SK-N-SH (cell line): Measurements from ENCODE around the gene CASK. TPM values are rescaled to one million over a fixed set of nuclear protein-coding genes. Genes with fewer than 3 reads are reported as not detected.

Experiments
- CTCF ChIA-PET: fragments of 300-600, 350-600 bp; formaldehyde crosslinking; extraction: SDS; loops from one replicate; lab custom pipeline; 2021; lab: Yijun Ruan, JAX
- POLR2A ChIA-PET: fragments of 350-600 bp; sonication (Branson Sonifier 250); formaldehyde crosslinking; extraction: SDS; loops from one replicate; lab custom pipeline; 2020; ENCODE audit warnings: antibody characterized with exemption, inconsistent platforms; lab: Yijun Ruan, JAX
- DNase-seq: peaks from one replicate; pipeline ENCODE4 v3.0.0; 2012
- H2AFZ ChIP-seq: fragments of 200-600 bp; sonication (generic); 2 replicates; pipeline ENCODE4 v1.8.1; 2016; ENCODE audit warnings: antibody characterized with exemption, mild to moderate bottlenecking, low read depth
- H3F3A ChIP-seq: fragments of 200-600 bp; sonication (generic); replicated peaks from 2 replicates; pipeline ENCODE3; 2016; ENCODE audit warnings: antibody characterized with exemption, mild to moderate bottlenecking; ENCODE audit not compliant: insufficient read depth
- H3K27ac ChIP-seq, 2 experiments: fragments of 200-500 bp in 1 of 2; fragments of 200-600 bp in 1 of 2; sonication (Bioruptor generic) in 1 of 2; sonication (generic), shearing (Covaris generic) in 1 of 2; 2 replicates each; pipeline versions ENCODE4 v1.5.1 to v1.6.1; 2014 to 2016; ENCODE audit warnings: low read depth in 2 of 2, inconsistent platforms in 1 of 2, low read length in 1 of 2, mild to moderate bottlenecking in 1 of 2, mixed read lengths in 1 of 2
- H3K27me3 ChIP-seq: fragments of 200-600 bp; sonication (generic), shearing (Covaris generic); 2 replicates; pipeline ENCODE4 v1.6.1; 2016; ENCODE audit warnings: mixed run types; ENCODE audit not compliant: insufficient read depth
- H3K36me3 ChIP-seq, 2 experiments: fragments of 200-500 bp in 1 of 2; fragments of 200-600 bp in 1 of 2; sonication (Bioruptor generic) in 1 of 2; sonication (generic) in 1 of 2; replicated peaks in 1 of 2; 2 replicates each; pipeline versions ENCODE3 to v1.5.1; 2014 to 2016; ENCODE audit warnings: low read length in 1 of 2, mild to moderate bottlenecking in 1 of 2; ENCODE audit not compliant: insufficient read depth in 2 of 2, control insufficient read depth in 1 of 2
- H3K4me1 ChIP-seq, 2 experiments: fragments of 200-500 bp in 1 of 2; fragments of 200-600 bp in 1 of 2; sonication (Bioruptor generic) in 1 of 2; sonication (generic), shearing (Covaris generic) in 1 of 2; 2 replicates each; pipeline versions ENCODE4 v1.5.1 to v1.6.1; 2014 to 2016; ENCODE audit warnings: low read depth in 1 of 2, low read length in 1 of 2, mixed run types in 1 of 2; ENCODE audit not compliant: insufficient read depth in 2 of 2, control insufficient read depth in 1 of 2
- H3K4me2 ChIP-seq: fragments of 200-600 bp; sonication (generic), shearing (Covaris generic); 2 replicates; pipeline ENCODE4 v1.6.1; 2017; ENCODE audit warnings: mixed run types
- H3K4me3 ChIP-seq, 2 experiments: fragments of 200-500 bp in 1 of 2; fragments of 200-600 bp in 1 of 2; sonication (Bioruptor generic) in 1 of 2; sonication (generic), shearing (Covaris generic) in 1 of 2; 2 replicates each; pipeline versions ENCODE4 v1.5.1 to v1.8.1; 2014 to 2016; ENCODE audit warnings: low read depth in 2 of 2, inconsistent platforms in 1 of 2, low read length in 1 of 2, mild to moderate bottlenecking in 1 of 2, mixed read lengths in 1 of 2, moderate library complexity in 1 of 2
- H3K79me2 ChIP-seq: fragments of 200-600 bp; sonication (generic); 2 replicates; pipeline ENCODE4 v1.8.1; 2017; ENCODE audit warnings: mild to moderate bottlenecking; ENCODE audit not compliant: insufficient read depth
- H3K9ac ChIP-seq: fragments of 200-600 bp; sonication (generic); 2 replicates; pipeline ENCODE4 v1.6.1; 2017; ENCODE audit warnings: mixed run types
- H3K9me2 ChIP-seq: fragments of 200-600 bp; sonication (generic); 2 replicates; pipeline ENCODE4 v1.6.1; 2017; ENCODE audit warnings: mixed run types
- H3K9me3 ChIP-seq: fragments of 200-600 bp; sonication (generic); 2 replicates; pipeline ENCODE4 v1.6.1; 2017; ENCODE audit warnings: mixed run types, mild to moderate bottlenecking, moderate library complexity
- H4K20me1 ChIP-seq: fragments of 200-600 bp; sonication (generic); 2 replicates; pipeline ENCODE4 v1.6.1; 2017; ENCODE audit warnings: mild to moderate bottlenecking, mixed run types; ENCODE audit not compliant: insufficient read depth
- ELF1 ChIP-seq: IDR thresholded peaks from 2 replicates; pipeline ENCODE4 v1.4.0; 2012
- FOSL2 ChIP-seq: IDR thresholded peaks from 2 replicates; pipeline ENCODE4 v1.4.0; 2012; ENCODE audit warnings: low read depth, mild to moderate bottlenecking, moderate library complexity, borderline replicate concordance
- GABPA ChIP-seq: IDR thresholded peaks from 2 replicates; pipeline ENCODE4 v1.4.0; 2012; ENCODE audit warnings: low read depth, mild to moderate bottlenecking
- IRF3 ChIP-seq: fragments of 150-350 bp; IDR thresholded peaks from 2 replicates; pipeline ENCODE4 v1.6.1; 2016; ENCODE audit warnings: mild to moderate bottlenecking, low read depth, low read length
- JUND ChIP-seq: IDR thresholded peaks from 2 replicates; pipeline ENCODE4 v1.4.0; 2012
- MAX ChIP-seq: IDR thresholded peaks from 2 replicates; pipeline ENCODE4 v1.4.0; 2012; ENCODE audit warnings: low read depth
- MEF2A ChIP-seq: IDR thresholded peaks from 2 replicates; pipeline ENCODE4 v1.4.0; 2012; ENCODE audit warnings: low read depth, borderline replicate concordance
- NFIC ChIP-seq: IDR thresholded peaks from 2 replicates; pipeline ENCODE4 v1.4.0; 2012; ENCODE audit warnings: borderline replicate concordance
- RCOR1 ChIP-seq: fragments of 150-350 bp; IDR thresholded peaks from 2 replicates; pipeline ENCODE4 v1.6.1; 2017; ENCODE audit warnings: antibody characterized with exemption, low read length
- RFX5 ChIP-seq: IDR thresholded peaks from 2 replicates; pipeline ENCODE4 v1.6.1; 2012; ENCODE audit warnings: mild to moderate bottlenecking, improper control_type of control experiment, low read length
- RXRA ChIP-seq: IDR thresholded peaks from 2 replicates; pipeline ENCODE4 v1.4.0; 2012; ENCODE audit warnings: low read depth, mild to moderate bottlenecking, borderline replicate concordance
- TAF1 ChIP-seq: IDR thresholded peaks from 2 replicates; pipeline ENCODE4 v1.6.1; 2012; ENCODE audit warnings: low read depth, mild to moderate bottlenecking, low read length, moderate library complexity, borderline replicate concordance
- TCF12 ChIP-seq: IDR thresholded peaks from 2 replicates; pipeline ENCODE4 v1.4.0; 2012
- TEAD4 ChIP-seq: IDR thresholded peaks from 2 replicates; pipeline ENCODE4 v1.4.0; 2012; ENCODE audit warnings: mild to moderate bottlenecking, borderline replicate concordance; ENCODE audit not compliant: insufficient read depth
- WGBS: methylation state at CpG from one replicate; pipeline ENCODE4 v1.1.6; 2017; ENCODE audit warnings: low lambda C conversion rate; 5-methylcytosine and 5-hydroxymethylcytosine counted together
- polyA plus RNA-seq, 3 experiments: library from polyadenylated mRNA; depleted of rRNA; stranded (reverse); fragments of >200 nt; gene quantifications; 2 replicates each; pipeline ENCODE4 v1.2.3, GENCODE V29; 2012
- TF ChIP-seq, protein P1 (sequence below): IDR thresholded peaks from 2 replicates; pipeline ENCODE4 v1.6.1; 2012; ENCODE audit warnings: mild to moderate bottlenecking, low read depth, low read length, moderate library complexity
- TF ChIP-seq, protein P2 (sequence below): IDR thresholded peaks from 2 replicates; pipeline ENCODE4 v1.4.0; 2012; ENCODE audit warnings: low read depth, borderline replicate concordance
- TF ChIP-seq, protein P3 (sequence below): fragments of 150-350 bp; IDR thresholded peaks from 2 replicates; pipeline ENCODE4 v1.6.1; 2017; ENCODE audit warnings: antibody characterized with exemption, low read length, low read depth, borderline replicate concordance

The CASK gene
- polyA plus RNA-seq, 1 of the 3 experiments (the other 2 are of a cell fraction): 7.0 TPM

GRCh38 chrX:41561045-41561444 is 362.3 kb downstream of the CASK start:
- ChIA-PET CTCF (interaction anchor here (1.0 kb wide), 1 partner anchor 107 kb away, joined by 3 read pairs; no protein-coding TSS in a partner anchor), POLR2A (no interaction called here)
- no peaks in the 10 kb centered on the region for H3F3A ChIP-seq
- H3K36me3 ChIP-seq: no peaks in the 10 kb centered on the region
- no peaks in the 10 kb centered on the region for H3K9me3 ChIP-seq
- TF ChIP-seq TAF1: no peak
- no peak for TF ChIP-seq RXRA
- peak; percentile 60; the same call in 1 of the 2 replicates for TF ChIP-seq FOSL2
- peak; percentile 46 for TF ChIP-seq JUND
- TF ChIP-seq MAX: 0 out of 2 replicates have a peak, but pooled peaks have one; percentile 24
- TF ChIP-seq NFIC: no peak
- no peak for TF ChIP-seq RCOR1
- TF ChIP-seq TCF12: peak; percentile 61
- TF ChIP-seq, protein P1, sequence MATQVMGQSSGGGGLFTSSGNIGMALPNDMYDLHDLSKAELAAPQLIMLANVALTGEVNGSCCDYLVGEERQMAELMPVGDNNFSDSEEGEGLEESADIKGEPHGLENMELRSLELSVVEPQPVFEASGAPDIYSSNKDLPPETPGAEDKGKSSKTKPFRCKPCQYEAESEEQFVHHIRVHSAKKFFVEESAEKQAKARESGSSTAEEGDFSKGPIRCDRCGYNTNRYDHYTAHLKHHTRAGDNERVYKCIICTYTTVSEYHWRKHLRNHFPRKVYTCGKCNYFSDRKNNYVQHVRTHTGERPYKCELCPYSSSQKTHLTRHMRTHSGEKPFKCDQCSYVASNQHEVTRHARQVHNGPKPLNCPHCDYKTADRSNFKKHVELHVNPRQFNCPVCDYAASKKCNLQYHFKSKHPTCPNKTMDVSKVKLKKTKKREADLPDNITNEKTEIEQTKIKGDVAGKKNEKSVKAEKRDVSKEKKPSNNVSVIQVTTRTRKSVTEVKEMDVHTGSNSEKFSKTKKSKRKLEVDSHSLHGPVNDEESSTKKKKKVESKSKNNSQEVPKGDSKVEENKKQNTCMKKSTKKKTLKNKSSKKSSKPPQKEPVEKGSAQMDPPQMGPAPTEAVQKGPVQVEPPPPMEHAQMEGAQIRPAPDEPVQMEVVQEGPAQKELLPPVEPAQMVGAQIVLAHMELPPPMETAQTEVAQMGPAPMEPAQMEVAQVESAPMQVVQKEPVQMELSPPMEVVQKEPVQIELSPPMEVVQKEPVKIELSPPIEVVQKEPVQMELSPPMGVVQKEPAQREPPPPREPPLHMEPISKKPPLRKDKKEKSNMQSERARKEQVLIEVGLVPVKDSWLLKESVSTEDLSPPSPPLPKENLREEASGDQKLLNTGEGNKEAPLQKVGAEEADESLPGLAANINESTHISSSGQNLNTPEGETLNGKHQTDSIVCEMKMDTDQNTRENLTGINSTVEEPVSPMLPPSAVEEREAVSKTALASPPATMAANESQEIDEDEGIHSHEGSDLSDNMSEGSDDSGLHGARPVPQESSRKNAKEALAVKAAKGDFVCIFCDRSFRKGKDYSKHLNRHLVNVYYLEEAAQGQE: no peak
- WGBS: 2% methylated on average over 2 of the region's 2 CpGs
- no peak for DNase-seq
- H4K20me1 ChIP-seq: no peaks in the 10 kb centered on the region
- no peaks in the 10 kb centered on the region for H3K79me2 ChIP-seq
- H3K4me2 ChIP-seq: no peak overlapping the region
- H3K9ac ChIP-seq: no peak overlapping the region
- H3K9me2 ChIP-seq: no peaks in the 10 kb centered on the region
- H3K4me3 ChIP-seq: no peak overlapping the region
- H3K27ac ChIP-seq: peak overlapping the region in 1 of 2 experiments; percentile 66; a peak in 1 of 4 replicates
- H3K4me1 ChIP-seq: no peaks in the 10 kb centered on the region; a peak in 1 of 4 replicates
- H3K27me3 ChIP-seq: no peaks in the 10 kb centered on the region
- no peak overlapping the region for H2AFZ ChIP-seq

GRCh38 chrX:41559235-41560052 is 363.9 kb downstream of the CASK start:
- Histone ChIP-seq H3K4me2 (no peak overlapping the region), H3K27me3 (no peaks in the 10 kb centered on the region), H3K4me3 (no peak overlapping the region), H3K9ac (no peak overlapping the region), H3K9me3 (no peaks in the 10 kb centered on the region), H2AFZ (no peak overlapping the region), H4K20me1 (no peaks in the 10 kb centered on the region), H3K4me1 (no peaks in the 10 kb centered on the region; a peak in 1 of 4 replicates), H3K9me2 (no peaks in the 10 kb centered on the region), H3K27ac (peak overlapping the region in 1 of 2 experiments; percentile 66; a peak in 2 of 4 replicates), H3K79me2 (no peaks in the 10 kb centered on the region), H3K36me3 (no peaks in the 10 kb centered on the region), H3F3A (no peaks in the 10 kb centered on the region)
- POLR2A ChIA-PET: no interaction called here
- no peak for DNase-seq
- CTCF ChIA-PET: no interaction called here
- WGBS: 36% methylated on average over 7 of the region's 7 CpGs
- TF ChIP-seq GABPA (no peak), IRF3 (no peak), ELF1 (no peak), MEF2A (no peak), JUND (no peak), TAF1 (no peak), TEAD4 (no peak), FOSL2 (no peak), RFX5 (no peak), TCF12 (no peak)
- TF ChIP-seq, protein P2, sequence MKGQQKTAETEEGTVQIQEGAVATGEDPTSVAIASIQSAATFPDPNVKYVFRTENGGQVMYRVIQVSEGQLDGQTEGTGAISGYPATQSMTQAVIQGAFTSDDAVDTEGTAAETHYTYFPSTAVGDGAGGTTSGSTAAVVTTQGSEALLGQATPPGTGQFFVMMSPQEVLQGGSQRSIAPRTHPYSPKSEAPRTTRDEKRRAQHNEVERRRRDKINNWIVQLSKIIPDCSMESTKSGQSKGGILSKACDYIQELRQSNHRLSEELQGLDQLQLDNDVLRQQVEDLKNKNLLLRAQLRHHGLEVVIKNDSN: no peak
- TF ChIP-seq, protein P3, sequence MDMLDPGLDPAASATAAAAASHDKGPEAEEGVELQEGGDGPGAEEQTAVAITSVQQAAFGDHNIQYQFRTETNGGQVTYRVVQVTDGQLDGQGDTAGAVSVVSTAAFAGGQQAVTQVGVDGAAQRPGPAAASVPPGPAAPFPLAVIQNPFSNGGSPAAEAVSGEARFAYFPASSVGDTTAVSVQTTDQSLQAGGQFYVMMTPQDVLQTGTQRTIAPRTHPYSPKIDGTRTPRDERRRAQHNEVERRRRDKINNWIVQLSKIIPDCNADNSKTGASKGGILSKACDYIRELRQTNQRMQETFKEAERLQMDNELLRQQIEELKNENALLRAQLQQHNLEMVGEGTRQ: no peak
